ENCODE measurements around the gene PLA2G2C. TPM values are rescaled to one million over a fixed set of nuclear protein-coding genes. Genes with fewer than 3 reads are reported as not detected.

Gene PLA2G2C
- total RNA-seq, 2 experiments from 2014 or later: 0.44 to 0.57 TPM

- no peaks in the 10 kb centered on the region for H3K79me2 ChIP-seq (ENCODE audit: insufficient read depth, low read depth, low read length)
- peak within 1 kb of the TSS; percentile 50 for H3K27ac ChIP-seq (ENCODE audit: low read depth, low read length, poor library complexity, severe bottlenecking)
- H2AFZ ChIP-seq (ENCODE audit: low read length): no peak within 1 kb of the TSS
- no peaks in the 10 kb centered on the region for H3K9me2 ChIP-seq (ENCODE audit: insufficient read depth, low read length)
- no peaks in the 10 kb centered on the region for H3K36me3 ChIP-seq (ENCODE audit: insufficient read depth, low read length)
- no peaks in the 10 kb centered on the region for H4K20me1 ChIP-seq (ENCODE audit: insufficient read depth, low read length)
- ChIA-PET POLR2A (interaction anchor here (0.9 kb wide), 1 partner anchor 28 kb away, joined by 4 read pairs; no protein-coding TSS in a partner anchor), CTCF (ENCODE audit: unreplicated experiment) (no interaction called here)
- intact Hi-C loops (cut with micrococcal nuclease; ENCODE audit: unreplicated experiment): no loop called here
- no peaks in the 10 kb centered on the region for H3K9me3 ChIP-seq (ENCODE audit: low read length)
- no TSS peak for BruUV-seq (replicated peaks)
- H3K4me2 ChIP-seq (ENCODE audit: low read length): peak within 1 kb of the TSS; percentile 56
- peak; percentile 63 for DNase-seq (ENCODE audit: low spot score)
- H3K4me1 ChIP-seq (ENCODE audit: insufficient read depth, low read length, poor library complexity, severe bottlenecking): peaks cover 23% of the 10 kb centered on the region
- no peak for TF ChIP-seq CTCF (conservative IDR thresholded peaks at IDR 0.05; ENCODE audit: low read length)
- no peak for TF ChIP-seq EZH2phosphoT487 (IDR thresholded peaks at IDR 0.05; ENCODE audit: borderline replicate concordance, low read depth, low read length)
- H3K4me3 ChIP-seq (ENCODE audit: low read depth, low read length, poor library complexity, severe bottlenecking): no peak within 1 kb of the TSS
Observed at GRCh38 chr1:20119347-20119746, 67.0 kb downstream of the PLA2G2C start, which contains the start of gene PLA2G2D. TSS of gene PLA2G2D (minus strand) at chr1:20119536. CDS start at chr1:20119498, 38 bp downstream.

- Histone ChIP-seq H4K20me1 (ENCODE audit: insufficient read depth, low read length) (no peaks in the 10 kb centered on the region), H3K79me2 (ENCODE audit: insufficient read depth, low read depth, low read length) (no peaks in the 10 kb centered on the region), H3K36me3 (ENCODE audit: insufficient read depth, low read length) (no peaks in the 10 kb centered on the region), H3K4me2 (ENCODE audit: low read length) (no peak overlapping the region), H2AFZ (ENCODE audit: low read length) (no peak overlapping the region), H3K4me3 (ENCODE audit: low read depth, low read length, poor library complexity, severe bottlenecking) (no peak overlapping the region), H3K9me2 (ENCODE audit: insufficient read depth, low read length) (no peaks in the 10 kb centered on the region), H3K4me1 (ENCODE audit: insufficient read depth, low read length, poor library complexity, severe bottlenecking) (peaks cover 15% of the 10 kb centered on the region), H3K27ac (ENCODE audit: low read depth, low read length, poor library complexity, severe bottlenecking) (no peak overlapping the region), H3K9me3 (ENCODE audit: low read length) (no peaks in the 10 kb centered on the region)
- no peak for DNase-seq (ENCODE audit: low spot score)
- BruUV-seq (replicated peaks): no TSS peak
- ChIA-PET CTCF (ENCODE audit: unreplicated experiment) (no interaction called here), POLR2A (no interaction called here)
- TF ChIP-seq EZH2phosphoT487 (IDR thresholded peaks at IDR 0.05; ENCODE audit: borderline replicate concordance, low read depth, low read length) (no peak), CTCF (conservative IDR thresholded peaks at IDR 0.05; ENCODE audit: low read length) (no peak)
- intact Hi-C loops (cut with micrococcal nuclease; ENCODE audit: unreplicated experiment): no loop called here
Observed at GRCh38 chr1:20117236-20117635, 69.1 kb downstream of the PLA2G2C start.

GRCh38 chr1:20115916-20116315, 70.4 kb downstream of the PLA2G2C start:
- Histone ChIP-seq H3K4me2 (ENCODE audit: low read length) (no peak overlapping the region), H3K4me1 (ENCODE audit: insufficient read depth, low read length, poor library complexity, severe bottlenecking) (peaks cover 15% of the 10 kb centered on the region), H3K9me3 (ENCODE audit: low read length) (no peaks in the 10 kb centered on the region), H3K9me2 (ENCODE audit: insufficient read depth, low read length) (no peaks in the 10 kb centered on the region), H2AFZ (ENCODE audit: low read length) (no peak overlapping the region), H4K20me1 (ENCODE audit: insufficient read depth, low read length) (no peaks in the 10 kb centered on the region), H3K4me3 (ENCODE audit: low read depth, low read length, poor library complexity, severe bottlenecking) (no peak overlapping the region), H3K36me3 (ENCODE audit: insufficient read depth, low read length) (no peaks in the 10 kb centered on the region), H3K79me2 (ENCODE audit: insufficient read depth, low read depth, low read length) (no peaks in the 10 kb centered on the region), H3K27ac (ENCODE audit: low read depth, low read length, poor library complexity, severe bottlenecking) (no peak overlapping the region)
- intact Hi-C loops (cut with micrococcal nuclease; ENCODE audit: unreplicated experiment): no loop called here
- ChIA-PET CTCF (ENCODE audit: unreplicated experiment) (interaction anchor here (0.6 kb wide), 1 partner anchor 480 kb away, joined by 3 read pairs; no protein-coding TSS in a partner anchor), POLR2A (no interaction called here)
- TF ChIP-seq CTCF (conservative IDR thresholded peaks at IDR 0.05; ENCODE audit: low read length) (no peak), EZH2phosphoT487 (IDR thresholded peaks at IDR 0.05; ENCODE audit: borderline replicate concordance, low read depth, low read length) (no peak)
- DNase-seq (ENCODE audit: low spot score): no peak
- BruUV-seq (replicated peaks): no TSS peak

Measured in OCI-LY7 (cell line).